Mucosa of descending colon (tissue), 3 donors: ENCODE results near the gene TEX10. TPM values are rescaled to one million over a fixed set of nuclear protein-coding genes. Genes with fewer than 3 reads are reported as not detected.

ENCODE experiments used
- ATAC-seq: fragments of 200-7000 bp; cut with Tn5 transposase; one replicate; pipeline ENCODE4 v1.9.1; 2020; ENCODE audit warnings: mild to moderate bottlenecking, moderate library complexity
- DNase-seq, 3 donors: peaks; one replicate each; pipeline ENCODE4 v3.0.0-alpha.2; 2020
- H3K36me3 ChIP-seq: fragments of 200-600 bp; one replicate; pipeline ENCODE4 v1.8.0; 2021; ENCODE audit warnings: low read depth, mild to moderate bottlenecking
- H3K4me1 ChIP-seq: fragments of 200-600 bp; one replicate; pipeline ENCODE4 v1.8.0; 2021; ENCODE audit warnings: low read depth, mild to moderate bottlenecking
- H3K4me3 ChIP-seq: fragments of 200-600 bp; one replicate; pipeline ENCODE4 v1.8.0; 2021; ENCODE audit warnings: mild to moderate bottlenecking
- H3K9me3 ChIP-seq: fragments of 200-600 bp; one replicate; pipeline ENCODE4 v1.8.0; 2021; ENCODE audit warnings: mild to moderate bottlenecking
- intact Hi-C, 2 donors: fragments of 100-400 bp; cut with DNase I in 1 of 2; cut with micrococcal nuclease in 1 of 2; formaldehyde crosslinking; loops; one replicate each; pipeline versions ENCODE4 v1.11.0 to v1.11.1; 2022; cut with DNase I, micrococcal nuclease
- total RNA-seq, 3 donors: library from RNA; stranded (reverse); fragmentation: NEBNext Ultra II Directional in 2 of 3; extraction: Animal tissue kit (Norgen Biotek cat#: 25700) in 2 of 3; gene quantifications; one replicate each; pipeline versions ENCODE4 v1.2.1 to v1.2.4, GENCODE V29; 2021 to 2023
- TF ChIP-seq, protein P1 (sequence below): fragments of 200-600 bp; IDR thresholded peaks from one replicate; pipeline ENCODE4 v1.8.0; 2022; ENCODE audit warnings: antibody characterized with exemption, mild to moderate bottlenecking
- donor health status: DM: no; HTN: no; CAD: no; lungs with moderate emphysema.
- donor health status: DM: no; HTN: no; CAD: no.
- donor health status: DM: no; HTN: yes; CAD: no.

Gene TEX10
- total RNA-seq, 3 donors from 2014 or later = 8.1 to 11.6 (median 11.0) TPM

DNA sequence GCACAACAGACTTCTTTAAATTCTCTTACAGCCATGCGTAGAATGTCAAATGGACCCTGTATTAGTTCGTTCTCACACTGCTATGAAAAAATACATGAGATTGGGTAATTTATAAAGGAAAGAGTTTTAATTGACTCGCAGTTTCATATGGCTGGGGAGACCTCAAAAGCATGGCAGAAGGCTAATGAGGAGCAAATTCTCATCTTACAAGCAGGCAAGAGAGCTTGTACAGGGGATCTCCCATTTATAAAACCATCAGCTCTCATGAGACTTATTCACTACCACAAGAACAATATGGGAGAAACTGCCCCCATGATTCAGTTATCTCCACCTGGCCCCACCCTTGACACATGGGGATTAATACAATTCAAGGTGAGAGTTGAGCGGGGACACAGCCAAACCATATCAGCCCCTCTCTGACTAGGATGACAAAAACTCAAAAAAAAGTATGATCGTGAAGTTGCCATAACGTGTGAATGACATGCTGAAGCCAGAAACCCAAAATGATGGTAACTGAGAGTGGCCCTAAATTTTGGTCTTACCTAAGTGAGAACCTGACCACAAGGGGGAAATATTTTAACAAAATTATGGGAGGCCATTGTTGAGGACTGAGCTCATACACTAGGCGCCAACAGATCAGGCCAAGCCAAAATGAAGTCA, 17.5 kb upstream of the TEX10 start:
- H3K4me1 ChIP-seq = no peaks in the 10 kb centered on the region
- no peak for DNase-seq
- ATAC-seq = no peak
- no peaks in the 10 kb centered on the region for H3K36me3 ChIP-seq
- H3K9me3 ChIP-seq = no peaks in the 10 kb centered on the region
- H3K4me3 ChIP-seq = no peak overlapping the region
- TF ChIP-seq, protein P1, sequence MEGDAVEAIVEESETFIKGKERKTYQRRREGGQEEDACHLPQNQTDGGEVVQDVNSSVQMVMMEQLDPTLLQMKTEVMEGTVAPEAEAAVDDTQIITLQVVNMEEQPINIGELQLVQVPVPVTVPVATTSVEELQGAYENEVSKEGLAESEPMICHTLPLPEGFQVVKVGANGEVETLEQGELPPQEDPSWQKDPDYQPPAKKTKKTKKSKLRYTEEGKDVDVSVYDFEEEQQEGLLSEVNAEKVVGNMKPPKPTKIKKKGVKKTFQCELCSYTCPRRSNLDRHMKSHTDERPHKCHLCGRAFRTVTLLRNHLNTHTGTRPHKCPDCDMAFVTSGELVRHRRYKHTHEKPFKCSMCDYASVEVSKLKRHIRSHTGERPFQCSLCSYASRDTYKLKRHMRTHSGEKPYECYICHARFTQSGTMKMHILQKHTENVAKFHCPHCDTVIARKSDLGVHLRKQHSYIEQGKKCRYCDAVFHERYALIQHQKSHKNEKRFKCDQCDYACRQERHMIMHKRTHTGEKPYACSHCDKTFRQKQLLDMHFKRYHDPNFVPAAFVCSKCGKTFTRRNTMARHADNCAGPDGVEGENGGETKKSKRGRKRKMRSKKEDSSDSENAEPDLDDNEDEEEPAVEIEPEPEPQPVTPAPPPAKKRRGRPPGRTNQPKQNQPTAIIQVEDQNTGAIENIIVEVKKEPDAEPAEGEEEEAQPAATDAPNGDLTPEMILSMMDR = no peak
- intact Hi-C loops = no loop called here

DNA sequence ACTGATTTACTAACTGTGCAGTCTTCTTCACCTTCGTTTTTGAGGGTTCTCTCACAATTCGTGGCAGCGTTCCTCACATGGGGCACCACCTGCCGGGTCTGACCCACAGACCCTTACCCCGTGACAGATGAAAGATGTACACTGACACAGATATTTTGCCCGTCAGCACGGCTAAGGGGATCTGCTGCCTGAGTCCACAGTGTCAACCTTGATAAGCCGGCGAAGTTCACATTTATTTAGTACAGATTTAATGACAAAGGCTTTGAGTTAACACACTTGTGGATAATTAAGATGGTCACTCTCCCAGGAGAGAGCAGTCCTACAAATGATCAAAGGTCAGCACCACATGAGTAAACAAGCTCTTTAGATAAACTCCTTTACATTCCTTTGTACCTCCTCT, 15.9 kb upstream of the TEX10 start:
- intact Hi-C loops = no loop called here
- Histone ChIP-seq H3K9me3 (no peaks in the 10 kb centered on the region), H3K4me3 (no peak overlapping the region), H3K4me1 (no peaks in the 10 kb centered on the region), H3K36me3 (no peaks in the 10 kb centered on the region)
- ATAC-seq (no peak), DNase-seq (no peak)
- TF ChIP-seq, protein P1 = no peak

DNA sequence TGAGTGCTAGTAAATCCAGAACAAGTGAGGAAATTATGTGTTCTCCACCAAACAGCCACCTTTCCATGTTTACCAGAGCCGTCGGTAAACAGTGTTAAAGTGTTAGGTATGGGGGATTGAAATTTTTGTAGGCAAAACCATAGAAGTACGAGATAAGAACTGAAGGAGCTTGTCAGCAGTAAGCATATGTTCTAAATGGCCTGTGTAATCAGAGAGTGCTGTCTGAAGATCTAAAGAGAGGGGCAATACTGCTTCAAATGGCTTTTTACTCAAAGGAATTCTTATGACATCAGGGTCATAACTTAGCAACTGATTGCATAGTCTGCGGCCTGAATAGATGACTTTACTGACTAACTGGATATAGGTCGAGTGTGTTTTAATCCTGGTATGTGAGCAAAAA, 13.4 kb upstream of the TEX10 start:
- Histone ChIP-seq H3K4me1 (no peaks in the 10 kb centered on the region), H3K36me3 (no peaks in the 10 kb centered on the region), H3K9me3 (no peaks in the 10 kb centered on the region), H3K4me3 (no peak overlapping the region)
- intact Hi-C loops = no loop called here
- TF ChIP-seq, protein P1 = no peak
- no peak for ATAC-seq
- DNase-seq = no peak

GRCh38 chr9:100364013-100364412, 11.3 kb upstream of the TEX10 start:
- Histone ChIP-seq H3K36me3 (no peaks in the 10 kb centered on the region), H3K4me1 (no peaks in the 10 kb centered on the region), H3K9me3 (no peaks in the 10 kb centered on the region), H3K4me3 (no peak overlapping the region)
- intact Hi-C loops = no loop called here
- no peak for ATAC-seq
- TF ChIP-seq, protein P1 = no peak
- no peak for DNase-seq

DNA sequence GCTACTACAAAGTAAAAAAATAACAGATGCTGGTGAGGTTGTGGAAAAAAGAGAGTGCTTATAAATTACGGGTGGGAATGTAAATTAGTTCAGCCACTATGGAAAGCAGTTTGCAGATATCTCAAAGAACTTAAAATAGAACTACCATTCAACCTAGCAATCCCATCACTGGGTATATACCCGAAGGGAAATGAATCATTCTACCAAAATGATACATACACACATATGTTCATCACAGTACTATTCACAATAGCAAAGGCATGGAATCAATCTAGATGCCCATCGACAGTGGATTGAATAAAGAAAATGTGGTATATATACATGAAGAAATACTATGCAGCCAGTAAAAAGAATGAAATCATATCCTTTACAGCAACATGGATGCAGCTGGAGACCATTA, 6.3 kb upstream of the TEX10 start:
- ATAC-seq = no peak
- Histone ChIP-seq H3K36me3 (no peaks in the 10 kb centered on the region), H3K4me1 (no peaks in the 10 kb centered on the region), H3K4me3 (no peak overlapping the region), H3K9me3 (no peaks in the 10 kb centered on the region)
- intact Hi-C loops = no loop called here
- DNase-seq = no peak
- TF ChIP-seq, protein P1 = no peak

DNA sequence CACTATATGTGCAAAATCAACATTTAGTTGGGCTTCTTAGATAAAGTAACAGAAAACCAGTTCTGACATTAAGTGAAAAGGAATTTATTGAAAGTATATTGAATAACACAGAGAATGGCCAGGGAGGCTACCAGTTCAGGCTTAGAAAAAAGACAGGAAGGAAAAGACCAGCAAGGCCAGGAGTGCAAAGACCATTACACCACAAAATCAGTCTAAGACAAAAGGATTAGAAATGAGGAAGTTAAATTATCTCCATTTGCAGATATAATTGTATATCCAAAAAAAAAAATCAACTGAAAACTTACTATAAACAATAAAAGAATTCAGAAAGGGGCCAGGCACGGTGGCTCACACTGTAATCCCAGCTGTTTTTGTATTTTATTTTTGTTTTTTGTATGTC, 4.8 kb upstream of the TEX10 start:
- no peak for DNase-seq
- no peak for ATAC-seq
- intact Hi-C loops = no loop called here

More for the DNA sequence above, 4.8 kb upstream of the TEX10 start:
- TF ChIP-seq, protein P1 = no peak
- H3K4me3 ChIP-seq = no peak overlapping the region
- H3K4me1 ChIP-seq = no peaks in the 10 kb centered on the region
- no peaks in the 10 kb centered on the region for H3K9me3 ChIP-seq
- no peaks in the 10 kb centered on the region for H3K36me3 ChIP-seq
